SW 1271 (cell line): ENCODE measurements around the gene MYH7.
A peak's percentile ranks its signal among the peaks of the same experiment; 100 is the strongest.
"Not testable (repeated sequence)": the region's sequence is repeated elsewhere in the genome, so short reads cannot be mapped to it uniquely, and the experiment has no call there.

Experiments
- DNase-seq, 2 experiments: peaks; one replicate each; lab custom pipeline; 2025; lab: John Stamatoyannopoulos, UW

The MYH7 gene

GRCh38 chr14:23406725-23407355 is 28.6 kb downstream of the MYH7 start:
- DNase-seq = no peak

GRCh38 chr14:23406244-23406643 is 29.2 kb downstream of the MYH7 start:
- no peak for DNase-seq

- DNase-seq = no peak
Observed at GRCh38 chr14:23405516-23406025, 29.9 kb downstream of the MYH7 start.

GRCh38 chr14:23405096-23405495 is 30.4 kb downstream of the MYH7 start:
- DNase-seq = no peak

GRCh38 chr14:23404331-23404900 is 31.0 kb downstream of the MYH7 start:
- no peak for DNase-seq

- no peak for DNase-seq
Observed at GRCh38 chr14:23403908-23404307, 31.6 kb downstream of the MYH7 start.

- peak in 1 of 2 experiments; percentile 3 for DNase-seq
Observed at GRCh38 chr14:23403139-23403438, 32.4 kb downstream of the MYH7 start.

GRCh38 chr14:23402296-23403138 is 32.9 kb downstream of the MYH7 start:
- no peak for DNase-seq

- no peak for DNase-seq
Observed at GRCh38 chr14:23401291-23401690, 34.2 kb downstream of the MYH7 start.

- not testable (repeated sequence) for DNase-seq
Observed at GRCh38 chr14:23400496-23401149, 34.8 kb downstream of the MYH7 start.

GRCh38 chr14:23399591-23399990 is 35.9 kb downstream of the MYH7 start:
- DNase-seq = no peak

- no peak for DNase-seq
Observed at GRCh38 chr14:23399136-23399535, 36.3 kb downstream of the MYH7 start.

GRCh38 chr14:23398348-23398747 is 37.1 kb downstream of the MYH7 start:
- no peak for DNase-seq

GRCh38 chr14:23396781-23397407 is 38.6 kb downstream of the MYH7 start:
- DNase-seq = no peak

- no peak for DNase-seq
Observed at GRCh38 chr14:23396126-23396525, 39.3 kb downstream of the MYH7 start.

GRCh38 chr14:23392613-23393012 is 42.8 kb downstream of the MYH7 start:
- DNase-seq = no peak

GRCh38 chr14:23389871-23390270 is 45.6 kb downstream of the MYH7 start:
- DNase-seq = not testable (repeated sequence)

GRCh38 chr14:23389396-23389795 is 46.1 kb downstream of the MYH7 start:
- DNase-seq = no peak

GRCh38 chr14:23388996-23389395 is 46.5 kb downstream of the MYH7 start:
- DNase-seq = no peak

- DNase-seq = no peak
Observed at GRCh38 chr14:23387916-23388882, 47.3 kb downstream of the MYH7 start.

- no peak for DNase-seq
Observed at GRCh38 chr14:23386999-23387398, 48.5 kb downstream of the MYH7 start.
